BE2C (cell line): ENCODE data around the gene TFB1M.
"Not testable (repeated sequence)": the region's sequence is repeated elsewhere in the genome, so short reads cannot be mapped to it uniquely, and the experiment has no call there.

Source experiments
- DNase-seq: peaks from one replicate; pipeline ENCODE4 v3.0.0-alpha.2; 2020
- H3K27me3 ChIP-seq: fragments of 250-450 bp; sonication (Bioruptor Pico); 2 replicates; pipeline ENCODE4 v1.5.1; 2020; ENCODE audit warnings: mild to moderate bottlenecking
- H3K36me3 ChIP-seq: fragments of 250-450 bp; sonication (Bioruptor Pico); 2 replicates; pipeline ENCODE4 v1.5.1; 2020; ENCODE audit warnings: mild to moderate bottlenecking
- H3K4me1 ChIP-seq: fragments of 250-450 bp; sonication (Bioruptor Pico); 2 replicates; pipeline ENCODE4 v1.5.1; 2020
- H3K4me3 ChIP-seq: 2 replicates; pipeline ENCODE4 v1.5.1; 2011; ENCODE audit warnings: low read depth, low read length
- H3K9me3 ChIP-seq: fragments of 250-450 bp; sonication (Bioruptor Pico); 2 replicates; pipeline ENCODE4 v1.5.1; 2020
- CTCF ChIP-seq: IDR thresholded peaks from 2 replicates; pipeline ENCODE4 v1.5.1; 2012; ENCODE audit warnings: mild to moderate bottlenecking, low read depth, low read length

Gene TFB1M

GRCh38 chr6:155341130-155341828 lies 27.0 kb upstream of the TFB1M start:
- no peak for TF ChIP-seq CTCF
- Histone ChIP-seq H3K4me1 (no peaks in the 10 kb centered on the region), H3K27me3 (no peaks in the 10 kb centered on the region), H3K36me3 (no peaks in the 10 kb centered on the region), H3K4me3 (no peak overlapping the region), H3K9me3 (peaks cover 7% of the 10 kb centered on the region; the same call in 1 of the 2 replicates)
- no peak for DNase-seq

- peak; percentile 22 for DNase-seq
- H3K4me3 ChIP-seq = no peak overlapping the region
- H3K27me3 ChIP-seq = no peaks in the 10 kb centered on the region
- peak; percentile 69 for TF ChIP-seq CTCF
- no peaks in the 10 kb centered on the region for H3K4me1 ChIP-seq
- no peaks in the 10 kb centered on the region for H3K36me3 ChIP-seq
- H3K9me3 ChIP-seq = peaks cover 7% of the 10 kb centered on the region; the same call in 1 of the 2 replicates
These were observed 26.3 kb upstream of the TFB1M start for GRCh38 chr6:155340464-155341129.

- not testable (repeated sequence) for H3K27me3 ChIP-seq, H3K36me3 ChIP-seq, H3K4me1 ChIP-seq, H3K9me3 ChIP-seq, H3K4me3 ChIP-seq, DNase-seq
These were observed 25.6 kb upstream of the TFB1M start for GRCh38 chr6:155339929-155340328.

- H3K4me3 ChIP-seq, DNase-seq, H3K4me1 ChIP-seq, H3K36me3 ChIP-seq, H3K27me3 ChIP-seq, H3K9me3 ChIP-seq: not testable (repeated sequence)
These were observed 24.0 kb upstream of the TFB1M start for GRCh38 chr6:155338237-155338636.

GRCh38 chr6:155335265-155335664 lies 21.0 kb upstream of the TFB1M start:
- H3K4me1 ChIP-seq = no peaks in the 10 kb centered on the region
- TF ChIP-seq CTCF = no peak
- no peak overlapping the region for H3K4me3 ChIP-seq
- DNase-seq = no peak
- H3K36me3 ChIP-seq = no peaks in the 10 kb centered on the region
- no peaks in the 10 kb centered on the region for H3K27me3 ChIP-seq
- H3K9me3 ChIP-seq = peaks cover 6% of the 10 kb centered on the region

- not testable (repeated sequence) for H3K4me3 ChIP-seq, DNase-seq, H3K9me3 ChIP-seq, H3K4me1 ChIP-seq, H3K27me3 ChIP-seq, H3K36me3 ChIP-seq
These were observed 19.8 kb upstream of the TFB1M start for GRCh38 chr6:155334073-155334472.

- H3K9me3 ChIP-seq = peaks cover 2% of the 10 kb centered on the region; the same call in 1 of the 2 replicates
- H3K36me3 ChIP-seq = no peaks in the 10 kb centered on the region
- no peaks in the 10 kb centered on the region for H3K4me1 ChIP-seq
- DNase-seq = no peak
- H3K4me3 ChIP-seq = no peak overlapping the region
- no peak for TF ChIP-seq CTCF
- no peaks in the 10 kb centered on the region for H3K27me3 ChIP-seq
These were observed 19.1 kb upstream of the TFB1M start for GRCh38 chr6:155333414-155333813.
